Keratinocyte (primary cell): ENCODE measurements around the gene PLBD2. TPM values are rescaled to one million over a fixed set of nuclear protein-coding genes. Genes with fewer than 3 reads are reported as not detected.

Experiments used
- DNase-seq: peaks from one replicate; pipeline ENCODE4 v3.0.0-alpha.2; 2011; ENCODE audit warnings: low read depth, missing footprints, low spot score
- FAIRE-seq: peaks from 2 replicates; lab custom pipeline; 2011; peaks lifted over from hg19 to GRCh38; lab: Jason Lieb, UNC
- H2AFZ ChIP-seq: 2 replicates; pipeline ENCODE4 v1.6.0; 2012; ENCODE audit warnings: low read length, control low read depth, inconsistent platforms; ENCODE audit not compliant: control insufficient read depth
- H3K27ac ChIP-seq: 2 replicates; pipeline ENCODE4 v1.5.1; 2011; ENCODE audit warnings: low read length; ENCODE audit not compliant: control insufficient read depth, insufficient read depth
- H3K27me3 ChIP-seq: 3 replicates; pipeline ENCODE4 v1.6.0; 2011; ENCODE audit warnings: low read length; ENCODE audit not compliant: control insufficient read depth, insufficient read depth; ENCODE audit errors: extremely low read depth
- H3K36me3 ChIP-seq, 2 experiments: 2 replicates in 1 of 2; 3 replicates in 1 of 2; pipeline ENCODE4 v1.5.1; 2011; ENCODE audit warnings: low read length in 2 of 2, mild to moderate bottlenecking in 1 of 2; ENCODE audit not compliant: control insufficient read depth in 2 of 2, insufficient read depth in 2 of 2; ENCODE audit errors: extremely low read depth in 1 of 2
- H3K4me1 ChIP-seq: 3 replicates; pipeline ENCODE4 v1.5.1; 2011; ENCODE audit warnings: low read length; ENCODE audit not compliant: control insufficient read depth, insufficient read depth; ENCODE audit errors: extremely low read depth
- H3K4me2 ChIP-seq: 3 replicates; pipeline ENCODE4 v1.6.0; 2011; ENCODE audit warnings: low read depth, low read length; ENCODE audit not compliant: control insufficient read depth, insufficient read depth; ENCODE audit errors: extremely low read depth
- H3K4me3 ChIP-seq, 3 experiments: fragments of 200-600 bp in 1 of 3; sonication (generic) in 1 of 3; 2 replicates in 2 of 3; 3 replicates in 1 of 3; pipeline ENCODE4 v1.5.1; 2011 to 2016; ENCODE audit warnings: low read length in 3 of 3, mild to moderate bottlenecking in 3 of 3, control low read depth in 2 of 3, inconsistent platforms in 1 of 3, low read depth in 1 of 3, mixed read lengths in 1 of 3, mixed run types in 1 of 3, moderate library complexity in 1 of 3; ENCODE audit not compliant: control insufficient read depth in 2 of 3, insufficient read depth in 2 of 3; ENCODE audit errors: extremely low read depth in 1 of 3
- H3K79me2 ChIP-seq: 2 replicates; pipeline ENCODE4 v1.6.0; 2012; ENCODE audit warnings: low read length; ENCODE audit not compliant: control insufficient read depth, insufficient read depth
- H3K9ac ChIP-seq: 3 replicates; pipeline ENCODE4 v1.6.0; 2011; ENCODE audit warnings: low read length; ENCODE audit not compliant: control insufficient read depth, insufficient read depth; ENCODE audit errors: extremely low read depth
- H3K9me1 ChIP-seq: 3 replicates; pipeline ENCODE4 v1.6.0; 2011; ENCODE audit warnings: low read length; ENCODE audit not compliant: control insufficient read depth, insufficient read depth; ENCODE audit errors: extremely low read depth
- H3K9me3 ChIP-seq: 2 replicates; pipeline ENCODE4 v1.5.1; 2012; ENCODE audit warnings: low read depth, low read length; ENCODE audit not compliant: control insufficient read depth
- H4K20me1 ChIP-seq: 3 replicates; pipeline ENCODE4 v1.6.0; 2011; ENCODE audit warnings: low read length; ENCODE audit not compliant: control insufficient read depth, insufficient read depth; ENCODE audit errors: extremely low read depth
- CTCF ChIP-seq, 3 experiments: IDR thresholded peaks in 1 of 3; conservative IDR thresholded peaks in 1 of 3; optimal IDR thresholded peaks in 1 of 3; 2 replicates in 2 of 3; 3 replicates in 1 of 3; pipeline versions ENCODE3 to v1.5.1; 2011; ENCODE audit warnings: low read length in 3 of 3, mild to moderate bottlenecking in 3 of 3, moderate library complexity in 2 of 3, control low read depth in 1 of 3, inconsistent platforms in 1 of 3; ENCODE audit not compliant: insufficient read depth in 2 of 3; ENCODE audit errors: extremely low read depth in 1 of 3
- EZH2 ChIP-seq: IDR thresholded peaks from one replicate; pipeline ENCODE4 v1.6.1; 2012; ENCODE audit warnings: inconsistent platforms, mild to moderate bottlenecking, low read length, moderate library complexity
- dilution Hi-C: fragments of 300-500 bp; cut with MboI; formaldehyde crosslinking; loops from one replicate; pipeline ENCODE4 v1.7.0; 2020; ENCODE audit warnings: low sequenced_read_pairs; ENCODE audit not compliant: extremely low pct_ligation_motif_present
- polyA plus RNA-seq, 5 experiments: library from polyadenylated mRNA; depleted of rRNA in 3 of 5; stranded (reverse) in 3 of 5; stranded (forward) in 1 of 5; unstranded in 1 of 5; fragments of >200 nt; gene quantifications; 1 replicate in 1 of 5; 2 replicates in 3 of 5; 3 replicates in 1 of 5; pipeline versions ENCODE4 v1.2.1 to v1.2.3, GENCODE V29; 2011 to 2012; ENCODE audit warnings: missing spikeins in 2 of 5, low read depth in 1 of 5, low replicate concordance in 1 of 5

Gene PLBD2
- polyA plus RNA-seq, 1 donor (not counting 4 experiments of a cell fraction or from before 2014, with no cell fraction given) = 12.9 TPM

GRCh38 chr12:113347892-113348291 is 10.5 kb upstream of the PLBD2 start:
- Histone ChIP-seq H2AFZ (no peak overlapping the region), H3K36me3 (no peaks in the 10 kb centered on the region), H3K9ac (no peak overlapping the region), H3K9me3 (no peaks in the 10 kb centered on the region), H3K79me2 (no peaks in the 10 kb centered on the region), H3K27ac (no peak overlapping the region), H3K4me3 (no peak overlapping the region), H3K4me1 (no peaks in the 10 kb centered on the region), H3K4me2 (no peak overlapping the region), H3K27me3 (no peaks in the 10 kb centered on the region), H3K9me1 (no peaks in the 10 kb centered on the region), H4K20me1 (no peaks in the 10 kb centered on the region)
- dilution Hi-C loops = no loop called here
- no peak for DNase-seq
- no peak for FAIRE-seq
- TF ChIP-seq EZH2 (no peak), CTCF (optimal IDR thresholded peaks at IDR 0.05 in 1 of 3, IDR thresholded peaks at IDR 0.05 in 1 of 3, conservative IDR thresholded peaks at IDR 0.05 in 1 of 3; ENCODE audit: extremely low read depth in 1 of 3, insufficient read depth in 2 of 3, low read length in 3 of 3) (no peak)

- Histone ChIP-seq H3K9me1 (no peaks in the 10 kb centered on the region), H3K27me3 (no peaks in the 10 kb centered on the region), H3K4me2 (no peak overlapping the region), H3K9ac (no peak overlapping the region), H3K79me2 (no peaks in the 10 kb centered on the region), H3K4me3 (no peak overlapping the region), H3K4me1 (no peaks in the 10 kb centered on the region), H3K27ac (no peak overlapping the region), H3K9me3 (no peaks in the 10 kb centered on the region), H3K36me3 (no peaks in the 10 kb centered on the region), H2AFZ (no peak overlapping the region), H4K20me1 (no peaks in the 10 kb centered on the region)
- TF ChIP-seq EZH2 (no peak), CTCF (optimal IDR thresholded peaks at IDR 0.05 in 1 of 3, IDR thresholded peaks at IDR 0.05 in 1 of 3, conservative IDR thresholded peaks at IDR 0.05 in 1 of 3; ENCODE audit: extremely low read depth in 1 of 3, insufficient read depth in 2 of 3, low read length in 3 of 3) (no peak)
- DNase-seq (no peak), FAIRE-seq (no peak)
- dilution Hi-C loops = no loop called here
These were observed 9.4 kb upstream of the PLBD2 start for GRCh38 chr12:113348849-113349536.
